HG03135 (cell line): ENCODE measurements around the gene GIGYF2.

Experiments
- ATAC-seq: cut with Tn5 transposase; IDR thresholded peaks from one replicate; pipeline ENCODE4 v1.9.1; 2021; ENCODE audit warnings: mild to moderate bottlenecking, moderate library complexity; ENCODE audit not compliant: unreplicated experiment

Gene GIGYF2

DNA sequence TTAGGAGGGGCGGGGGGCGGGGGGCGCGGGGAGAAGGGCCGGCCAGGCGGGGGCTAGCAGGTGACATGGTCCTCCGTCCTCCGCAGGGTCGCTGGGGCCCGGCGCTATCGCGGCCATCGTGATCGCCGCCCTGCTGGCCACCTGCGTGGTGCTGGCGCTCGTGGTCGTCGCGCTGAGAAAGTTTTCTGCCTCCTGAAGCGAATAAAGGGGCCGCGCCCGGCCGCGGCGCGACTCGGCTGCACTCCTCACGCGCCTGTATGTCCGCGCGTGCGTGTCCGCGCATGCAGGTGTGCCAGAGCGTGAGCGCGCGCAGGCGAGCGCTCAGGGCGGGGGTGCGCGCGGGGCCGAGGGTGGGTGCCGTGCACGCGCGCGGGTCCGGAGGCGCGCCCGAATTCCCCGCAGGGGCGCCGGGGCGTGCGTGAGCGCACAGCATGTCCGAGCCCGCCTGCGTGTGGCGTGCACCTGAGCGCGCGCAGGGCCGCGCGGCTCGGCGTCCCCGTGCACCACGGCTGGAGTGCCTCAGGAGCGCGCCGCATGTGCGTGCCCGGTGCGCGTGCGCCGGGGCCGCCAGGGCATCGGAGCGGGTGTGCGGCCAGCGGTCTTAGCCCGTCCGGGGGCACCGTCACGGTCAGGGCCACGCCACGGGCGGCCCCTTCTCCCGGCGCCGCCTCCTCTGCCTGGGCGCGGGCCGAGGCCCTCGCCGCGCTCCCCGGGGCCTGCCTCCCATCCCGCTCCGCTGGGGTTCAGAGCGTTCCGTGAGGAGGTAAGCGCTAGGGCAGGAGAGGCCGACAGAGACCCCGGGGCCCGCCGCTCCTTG lies 179.2 kb downstream of the GIGYF2 start:
- no peak for ATAC-seq

DNA sequence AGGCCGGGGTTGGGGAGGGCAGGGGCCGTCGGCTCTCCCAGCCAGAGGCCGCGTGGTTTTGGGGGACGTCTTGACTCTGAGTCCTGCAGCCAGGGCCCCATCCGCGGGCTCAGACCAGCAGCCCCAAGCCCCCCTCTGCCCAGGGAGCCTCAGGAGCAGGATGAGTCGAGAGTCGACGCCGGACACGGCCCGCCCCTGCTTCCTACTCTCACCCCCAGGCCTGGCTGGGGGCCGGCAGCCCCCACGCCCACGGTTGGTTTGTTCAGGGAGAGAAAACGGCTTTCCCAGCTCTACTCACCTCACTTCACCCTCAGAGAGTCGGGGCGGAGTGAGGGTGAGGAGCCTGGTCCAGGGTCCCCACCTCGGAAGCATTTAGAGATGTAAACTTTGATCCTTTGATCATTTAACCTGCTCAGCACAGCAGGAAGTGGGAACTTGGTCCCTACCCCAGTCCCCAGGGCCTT lies 179.9 kb downstream of the GIGYF2 start:
- ATAC-seq, result no peak

DNA sequence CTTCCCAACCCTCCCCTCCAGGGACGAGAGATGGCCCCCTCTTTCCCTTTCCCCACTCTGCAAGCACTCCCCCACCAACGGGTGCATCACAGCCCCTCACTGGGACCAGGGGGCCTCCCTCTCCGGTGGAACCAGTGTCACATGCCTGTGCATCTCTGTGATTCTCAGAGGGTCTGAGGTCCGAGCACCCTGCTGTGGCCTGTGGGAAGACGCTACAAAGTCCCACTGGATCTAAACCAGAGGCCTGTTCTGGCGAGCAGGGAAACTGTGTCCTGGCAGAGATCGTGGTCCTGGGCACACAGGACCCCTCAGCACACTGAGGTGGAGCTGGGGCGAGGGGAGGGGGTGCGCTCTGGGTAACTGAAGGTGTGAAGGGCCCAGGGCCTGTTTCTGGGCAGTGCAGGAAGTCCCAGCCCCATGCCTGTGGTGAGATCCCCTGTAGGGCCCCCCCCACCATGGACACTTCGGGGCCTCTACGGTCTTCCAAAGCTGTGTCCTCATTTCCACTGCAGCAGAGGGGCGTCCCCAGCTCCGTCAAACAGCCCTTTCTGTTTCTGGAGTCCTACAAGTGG lies 180.9 kb downstream of the GIGYF2 start:
- ATAC-seq, result no peak

DNA sequence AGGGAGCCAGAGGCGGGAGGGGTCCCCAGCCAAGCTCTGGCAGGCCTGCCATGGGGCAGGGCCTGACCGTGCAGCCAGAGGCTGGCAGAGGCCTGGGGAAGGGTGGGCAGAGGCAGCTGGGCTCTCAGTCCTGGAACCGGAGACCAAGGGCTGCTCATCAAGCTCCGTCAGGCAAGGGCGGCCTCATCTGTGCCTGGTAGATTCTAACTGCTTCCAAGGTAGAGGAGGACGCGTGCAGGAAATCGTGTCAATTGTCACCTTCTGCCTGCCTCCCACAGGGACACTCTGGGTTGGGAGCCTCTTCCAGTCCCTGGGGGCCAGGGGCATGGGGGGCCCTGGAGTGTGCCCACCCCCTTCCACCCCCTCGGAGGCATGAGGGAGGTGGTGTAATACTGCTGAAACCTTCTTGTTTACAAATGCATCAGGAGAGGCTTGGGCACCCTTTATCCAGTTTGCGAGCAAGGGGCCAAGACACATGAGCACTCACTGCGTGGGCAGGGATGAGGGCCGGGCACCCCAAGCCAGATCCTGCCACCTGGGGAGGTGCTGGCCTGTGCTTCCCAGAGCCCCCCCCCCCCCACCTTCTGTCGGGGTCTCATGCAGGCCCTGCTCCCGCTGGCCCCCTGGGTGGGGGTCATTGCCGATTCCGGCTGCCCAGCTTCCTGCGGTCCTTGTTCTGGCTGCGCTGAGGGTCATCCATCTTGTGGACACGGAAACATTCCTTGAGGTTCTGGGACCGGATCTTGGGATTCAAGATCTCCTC lies 181.9 kb downstream of the GIGYF2 start:
- no peak for ATAC-seq

DNA sequence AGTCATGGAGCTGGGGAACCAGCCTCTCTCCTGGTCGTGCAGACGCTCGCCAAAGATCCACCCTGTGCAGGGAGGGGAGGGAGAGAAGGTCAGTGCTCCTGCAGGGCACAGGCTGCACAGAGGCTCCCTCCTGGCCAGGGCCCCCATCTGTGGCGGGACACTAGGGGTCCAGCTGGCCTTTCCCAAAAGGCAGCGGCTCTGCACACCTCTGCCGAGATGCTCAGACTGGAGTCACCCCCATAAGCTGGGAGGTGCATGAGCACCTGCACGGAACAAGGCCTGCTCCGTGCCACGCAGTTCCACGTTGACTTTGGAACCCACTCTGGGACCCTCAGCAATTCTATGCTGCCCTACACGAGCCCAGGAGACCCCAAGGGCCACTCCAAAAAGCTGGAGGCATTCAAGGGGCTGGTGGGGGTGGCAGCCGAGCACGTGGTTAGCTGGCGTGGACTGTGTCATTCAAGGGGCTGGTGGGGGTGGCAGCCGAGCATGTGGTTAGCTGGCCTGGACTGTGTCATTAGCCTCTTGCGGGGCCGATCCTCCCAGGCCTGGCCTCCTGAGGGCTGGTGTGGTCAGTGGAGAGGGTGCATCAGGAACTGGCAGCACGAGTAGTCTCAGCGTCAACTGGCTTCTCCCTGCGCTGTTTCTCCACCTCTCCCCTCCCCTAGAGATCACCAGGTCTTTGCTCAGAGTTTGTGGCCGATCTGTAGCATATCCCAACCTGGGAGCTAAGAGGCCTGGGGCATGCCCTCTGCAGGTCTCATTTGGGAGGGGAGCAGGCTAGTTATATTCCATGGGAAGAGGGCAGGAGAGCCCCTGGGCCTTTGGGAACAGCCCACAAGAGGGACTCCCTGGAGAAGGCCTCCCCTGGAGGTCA lies 182.7 kb downstream of the GIGYF2 start:
- no peak for ATAC-seq

DNA sequence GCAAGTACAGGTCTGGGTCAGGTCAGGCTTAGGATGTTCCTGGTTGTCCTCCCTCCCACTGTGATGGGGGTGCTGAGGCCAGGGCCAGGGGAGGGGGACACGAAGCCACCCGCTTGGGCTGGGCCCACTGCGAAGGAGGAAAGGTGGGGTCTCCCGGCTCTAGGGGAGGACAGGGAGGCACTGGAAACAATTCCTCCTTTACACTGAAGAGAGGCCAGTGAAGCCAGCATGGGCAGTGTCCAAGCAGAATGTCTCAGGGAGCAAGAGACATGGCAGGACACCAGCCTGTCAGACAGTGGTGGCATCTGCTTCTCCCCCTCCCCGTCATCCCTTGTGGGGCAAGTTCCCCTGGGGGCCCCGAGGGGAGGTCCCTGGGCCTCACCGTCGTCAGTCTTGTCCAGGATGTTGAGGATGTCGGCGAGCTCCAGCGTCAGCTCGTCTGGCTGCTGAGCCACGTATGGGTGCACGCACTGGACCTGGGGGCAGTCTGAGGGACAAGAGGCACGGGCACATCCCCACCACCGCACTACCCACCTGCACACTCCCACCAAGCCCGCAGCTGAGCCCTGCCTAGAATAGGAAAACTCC lies 183.7 kb downstream of the GIGYF2 start:
- ATAC-seq, result no peak

DNA sequence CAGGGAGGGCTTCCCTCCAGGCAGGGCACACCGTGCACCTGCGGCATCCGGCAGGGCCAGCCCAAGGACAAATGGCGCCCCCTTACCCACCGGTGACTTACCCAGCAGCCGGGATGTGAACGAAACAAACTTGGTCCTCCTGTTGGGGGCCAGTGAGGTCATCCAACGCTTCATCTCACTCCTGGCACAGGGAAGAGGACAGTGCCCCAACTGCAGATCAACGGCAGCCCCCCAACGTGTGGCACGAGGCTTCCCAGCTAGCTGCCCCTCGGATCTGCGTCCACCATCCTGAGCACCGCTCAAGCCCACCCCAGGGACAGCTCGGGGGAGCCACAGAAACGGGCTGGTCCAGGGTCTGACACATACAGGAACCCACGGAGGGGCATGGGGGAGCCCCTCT lies 185.0 kb downstream of the GIGYF2 start:
- no peak for ATAC-seq

DNA sequence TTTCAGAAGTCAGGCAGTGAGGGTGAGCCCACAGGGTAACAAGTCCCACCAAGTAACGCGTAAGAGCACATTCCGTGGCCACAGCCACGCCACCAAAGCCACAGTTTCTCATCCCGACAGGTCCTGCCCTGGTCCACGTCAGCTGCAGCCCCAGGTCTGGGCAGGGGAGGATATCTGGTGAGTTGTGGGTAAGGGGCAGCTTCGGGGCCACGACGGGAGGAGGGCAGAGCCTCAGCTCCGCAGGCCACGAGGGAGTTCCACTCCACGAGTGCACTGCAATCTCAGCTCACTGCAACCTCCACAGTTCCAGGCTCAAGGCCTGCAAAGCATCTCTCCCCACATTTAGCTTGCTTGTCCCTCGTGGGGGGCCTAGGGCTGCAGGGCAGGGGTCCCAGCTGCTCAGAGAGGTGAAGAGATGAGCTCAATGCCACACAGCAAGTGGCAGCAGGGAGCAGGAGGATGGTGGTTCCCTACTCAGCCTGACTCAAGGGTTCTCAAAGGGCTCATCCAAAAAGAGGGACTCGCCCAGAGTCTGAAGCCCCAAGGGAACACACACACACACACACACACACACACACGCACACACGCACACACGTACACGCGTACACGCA lies 185.5 kb downstream of the GIGYF2 start:
- no peak for ATAC-seq

DNA sequence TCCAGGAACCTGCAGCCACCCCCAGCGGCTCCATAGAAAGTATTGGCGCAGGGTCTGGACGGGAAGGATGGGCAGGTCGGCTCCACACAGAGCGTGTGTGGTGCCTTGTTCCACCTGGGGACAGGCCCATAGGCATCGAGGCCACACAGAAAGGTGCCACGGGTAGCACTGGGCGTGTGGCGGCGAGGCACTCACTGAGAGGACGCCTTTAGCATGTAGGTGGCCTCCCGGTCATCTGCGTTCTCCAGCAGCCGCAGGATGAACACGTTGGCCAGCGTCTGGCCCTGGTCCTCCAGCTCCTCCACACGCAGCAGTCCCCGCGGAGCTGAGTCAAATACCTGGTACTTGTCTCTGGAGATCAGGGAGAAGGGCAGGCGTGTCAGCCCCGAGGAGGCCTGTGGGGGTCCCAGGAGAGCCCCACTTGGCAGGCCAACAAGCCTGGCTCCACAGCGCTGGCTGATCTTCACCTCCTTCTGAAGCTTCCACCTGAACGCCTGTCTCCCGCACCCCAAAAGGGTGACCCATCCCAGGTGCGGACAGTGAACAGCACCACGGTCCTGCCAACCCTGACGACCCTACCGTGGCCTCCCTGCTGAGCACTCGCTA lies 186.1 kb downstream of the GIGYF2 start:
- ATAC-seq, result no peak

DNA sequence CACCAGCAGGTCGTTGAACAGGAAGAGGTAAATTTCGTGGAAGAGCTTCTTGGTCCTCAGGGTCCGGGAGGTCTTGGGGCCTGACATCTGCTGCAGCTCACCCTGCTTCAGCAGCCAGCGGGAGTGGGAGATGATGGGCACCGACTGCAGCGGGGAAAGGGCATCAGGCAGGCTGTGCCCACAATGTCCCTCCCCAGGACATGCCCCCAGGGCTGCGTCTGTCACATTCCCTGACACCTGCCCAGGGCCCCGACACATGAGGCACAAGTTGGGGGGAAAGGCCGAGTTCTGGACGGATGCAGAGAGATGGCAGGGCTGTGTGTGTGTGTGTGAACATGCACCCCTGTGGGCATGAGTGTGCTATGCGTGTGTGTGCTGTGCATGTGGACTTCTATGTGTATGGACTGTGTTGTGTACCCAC lies 186.9 kb downstream of the GIGYF2 start:
- no peak for ATAC-seq

DNA sequence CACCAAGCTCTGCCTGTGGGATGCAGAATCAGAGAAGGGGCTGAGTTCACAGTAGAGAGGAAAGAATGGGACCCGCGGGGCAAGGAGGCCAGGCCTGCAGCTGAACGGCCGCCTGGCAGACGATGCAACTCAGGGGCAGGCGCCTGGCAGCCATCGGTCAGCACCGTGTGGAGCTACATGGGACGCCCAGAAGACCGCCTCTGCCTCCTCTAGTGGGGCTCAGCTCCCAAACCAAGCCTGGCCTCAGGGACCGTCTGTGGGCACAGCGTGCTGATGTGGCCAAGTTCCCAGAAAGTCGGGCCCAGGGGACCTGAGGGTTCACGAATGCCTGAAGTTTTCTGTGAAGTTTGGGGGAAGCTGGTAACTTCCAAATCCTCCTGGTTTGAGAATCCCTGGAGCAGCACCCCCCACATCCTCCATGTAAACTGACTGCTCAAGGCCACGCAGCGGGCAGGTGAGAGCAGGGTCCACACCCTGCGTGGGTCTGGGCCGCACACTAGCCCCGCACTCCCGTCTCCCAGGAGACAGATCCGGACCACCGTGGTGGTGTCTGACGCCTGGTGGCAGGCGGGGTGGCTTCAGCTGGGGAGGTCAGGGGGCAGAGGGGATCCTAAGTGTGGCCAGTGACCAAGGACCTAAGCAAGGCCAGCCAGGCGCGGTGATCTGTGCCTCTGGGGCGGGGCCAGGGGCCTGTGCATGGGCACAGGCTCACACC lies 187.6 kb downstream of the GIGYF2 start:
- ATAC-seq, result no peak

DNA sequence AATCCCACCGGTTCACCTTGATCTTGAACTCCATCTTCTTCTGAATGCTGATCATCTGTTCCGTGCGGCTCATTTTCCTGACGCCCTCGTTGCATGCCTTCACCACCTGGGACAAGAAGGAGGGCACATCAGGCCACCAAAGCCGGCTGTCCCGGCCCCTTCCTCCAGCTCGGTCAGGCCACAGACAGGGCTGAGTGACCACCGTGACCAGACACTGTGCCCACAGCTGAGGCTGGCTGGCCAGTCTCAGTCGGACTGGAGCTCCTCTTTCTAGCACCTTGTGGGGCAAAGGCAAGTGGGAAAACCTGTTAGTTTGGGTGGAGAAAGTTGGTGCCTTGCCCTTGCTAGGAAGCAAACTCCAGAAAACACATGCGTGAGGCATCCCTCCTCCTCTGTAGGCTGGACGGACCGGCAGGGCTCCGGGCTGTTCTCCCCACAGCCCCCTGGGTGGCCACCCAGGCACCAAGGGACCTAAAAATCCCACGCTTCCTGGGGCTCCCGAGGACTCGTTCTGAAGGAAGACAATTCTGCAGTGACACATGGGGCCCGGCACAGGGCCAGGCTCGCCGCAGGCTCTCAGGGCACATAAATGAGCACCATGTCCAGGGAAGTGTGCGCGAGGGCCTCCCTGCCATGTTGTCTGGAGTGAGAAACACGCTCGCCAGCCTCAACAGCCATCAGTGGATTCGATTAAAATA lies 188.3 kb downstream of the GIGYF2 start:
- no peak for ATAC-seq

DNA sequence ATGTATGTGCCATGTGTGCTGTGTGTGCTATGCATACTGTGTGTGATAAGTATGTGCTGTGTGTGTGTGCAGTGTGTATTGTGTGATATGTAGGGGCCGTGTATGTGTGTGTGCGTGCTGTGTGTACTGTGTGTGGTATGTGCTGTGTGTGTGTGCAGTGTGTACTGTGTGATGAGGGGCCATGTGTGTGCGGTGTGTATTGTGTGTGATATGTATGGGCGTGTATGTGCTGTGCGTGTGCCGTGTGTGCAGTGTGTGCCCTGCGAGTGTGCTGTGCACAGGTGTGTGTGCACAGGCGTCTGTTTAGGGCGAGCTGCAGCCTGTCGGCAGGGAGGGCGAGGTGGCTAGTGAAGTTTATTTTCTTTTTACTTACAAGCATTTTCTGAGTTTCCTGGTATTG lies 189.0 kb downstream of the GIGYF2 start:
- no peak for ATAC-seq

DNA sequence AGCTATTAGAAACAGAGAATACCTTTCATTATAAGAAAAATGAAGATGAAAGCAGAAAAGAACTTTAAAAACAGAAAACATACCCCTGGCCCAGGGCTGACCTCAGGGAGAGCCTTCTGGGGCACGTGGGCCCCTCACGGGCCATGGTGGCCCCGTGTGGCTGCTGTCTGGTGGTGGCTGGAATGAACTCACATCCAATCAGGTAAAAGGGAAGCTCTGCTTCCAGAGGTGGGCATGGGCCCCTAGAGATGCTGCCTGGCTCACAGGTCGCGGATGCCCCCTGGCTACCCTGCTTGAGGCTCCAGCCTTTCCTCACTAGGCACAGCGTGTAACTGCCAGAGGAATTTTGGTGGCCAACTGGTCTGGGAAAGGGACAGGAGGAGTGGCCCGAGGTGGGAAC lies 189.5 kb downstream of the GIGYF2 start:
- ATAC-seq, result no peak

DNA sequence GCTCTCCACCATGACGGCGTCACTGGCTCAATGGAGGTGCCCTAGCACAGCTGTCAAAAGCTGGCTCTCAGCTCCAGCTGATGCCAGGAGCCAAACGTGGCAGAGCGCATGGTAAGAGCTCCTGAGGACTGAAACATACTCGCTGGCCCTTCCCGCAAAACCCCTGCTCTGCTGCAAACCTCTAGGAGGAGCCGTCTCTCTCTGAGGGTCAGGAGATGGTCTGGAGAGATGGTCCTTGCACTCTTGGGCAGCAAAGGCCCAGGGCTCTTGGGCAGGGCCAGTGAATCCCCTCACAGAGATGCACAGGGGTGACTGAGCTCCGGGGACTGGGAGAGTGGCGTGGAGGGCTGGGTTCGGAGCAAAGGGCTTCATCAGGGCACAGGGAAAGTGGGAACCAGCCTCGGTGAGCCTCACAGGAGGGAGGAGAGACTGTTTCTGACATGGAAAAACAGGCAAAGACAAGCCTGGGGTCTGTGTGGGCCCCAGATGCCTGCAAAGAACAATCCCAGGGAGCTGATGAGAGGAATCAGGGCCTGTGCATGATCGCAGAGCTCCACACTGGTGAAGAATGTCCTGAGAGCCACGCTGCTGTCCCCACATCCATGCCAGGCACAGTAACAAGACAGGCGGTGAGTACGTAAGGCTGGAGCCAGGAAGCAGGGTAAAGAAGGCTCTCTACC lies 190.2 kb downstream of the GIGYF2 start:
- no peak for ATAC-seq

DNA sequence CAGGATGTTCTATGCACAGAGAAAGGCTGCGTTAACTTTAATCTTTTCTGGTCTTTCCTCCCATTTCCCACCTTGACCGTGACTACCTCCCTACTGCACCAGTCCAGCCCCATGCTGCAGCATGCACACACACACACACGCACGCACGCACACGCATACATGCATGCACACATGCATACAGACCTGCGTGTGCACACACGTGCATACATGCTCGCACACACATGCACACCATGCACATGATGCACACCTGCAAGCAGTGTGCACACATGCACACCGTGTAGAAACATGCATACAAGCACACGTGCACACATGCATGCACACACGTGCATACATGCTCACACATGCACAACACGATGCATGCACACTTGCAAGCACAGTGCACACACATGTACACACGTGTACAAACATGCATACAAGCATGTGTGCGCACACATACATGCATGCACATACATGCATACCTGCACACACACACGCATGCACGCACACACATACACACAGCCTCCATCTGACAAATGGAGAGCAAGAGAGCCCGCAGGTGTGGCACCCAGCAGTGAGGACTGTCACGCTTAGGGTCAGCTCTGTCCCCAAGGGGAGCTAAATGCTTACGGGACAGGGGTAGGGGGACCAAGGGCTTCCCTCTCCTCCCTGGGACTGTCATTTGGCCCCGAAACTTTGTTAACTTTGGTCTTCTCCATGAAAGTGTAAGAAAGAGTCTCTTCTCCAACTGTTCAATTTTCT lies 191.1 kb downstream of the GIGYF2 start:
- no peak for ATAC-seq

DNA sequence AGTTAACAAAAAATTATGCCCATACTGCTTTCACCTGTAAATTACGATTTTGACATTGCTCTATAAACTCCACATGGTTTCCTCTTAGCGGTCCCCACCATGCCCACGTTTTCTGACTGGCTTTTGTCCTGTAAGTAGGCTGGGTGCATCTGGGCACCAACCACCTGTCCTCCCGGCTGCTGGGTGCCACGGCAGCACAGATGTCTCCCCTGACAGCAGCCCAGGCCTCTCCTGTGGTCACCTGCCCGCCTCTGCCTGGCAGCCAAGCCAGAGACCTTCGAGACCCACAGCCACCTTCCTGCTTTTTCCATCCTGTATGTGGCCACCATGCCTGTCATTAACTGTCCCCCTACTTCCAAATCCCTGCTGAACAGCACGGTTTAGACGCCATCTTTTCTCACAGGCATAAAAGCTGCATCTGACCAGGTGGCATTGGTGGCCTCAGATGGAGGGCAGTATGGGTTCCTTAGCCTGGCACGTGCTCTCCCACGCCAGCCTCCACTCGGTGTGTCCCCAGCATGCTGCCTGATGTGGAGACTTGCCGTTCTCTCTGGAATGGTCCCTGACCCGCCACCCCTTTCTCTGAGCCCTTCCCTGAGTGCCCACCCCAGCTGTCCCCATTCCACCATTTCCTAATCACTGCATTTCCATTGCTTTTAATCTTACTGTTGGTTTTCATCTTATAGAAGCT lies 191.9 kb downstream of the GIGYF2 start:
- no peak for ATAC-seq
